H9 (cell line): ENCODE measurements around the gene APBB2. TPM values are rescaled to one million over a fixed set of nuclear protein-coding genes. Genes with fewer than 3 reads are reported as not detected.

Experiments
- DNase-seq: peaks from one replicate; pipeline ENCODE4 v3.0.0-alpha.2; 2017
- H2AFZ ChIP-seq: one replicate; pipeline ENCODE4 v1.6.1; 2013; ENCODE audit warnings: mild to moderate bottlenecking, low read length, control low read depth, moderate library complexity
- H2AK5ac ChIP-seq: 2 replicates; pipeline ENCODE4 v1.6.1; 2013; ENCODE audit warnings: low read length, control low read depth, mixed read lengths; ENCODE audit not compliant: insufficient read length
- H2BK120ac ChIP-seq: one replicate; pipeline ENCODE4 v1.6.1; 2013; ENCODE audit warnings: low read depth, mild to moderate bottlenecking, low read length, control low read depth, inconsistent platforms; ENCODE audit not compliant: poor library complexity, severe bottlenecking
- H2BK12ac ChIP-seq: 2 replicates; pipeline ENCODE4 v1.6.1; 2013; ENCODE audit warnings: low read length, control low read depth, mixed read lengths, low read depth; ENCODE audit not compliant: insufficient read length
- H2BK15ac ChIP-seq: 2 replicates; pipeline ENCODE4 v1.6.1; 2013; ENCODE audit warnings: low read depth, low read length, control low read depth
- H2BK20ac ChIP-seq: one replicate; pipeline ENCODE4 v1.6.1; 2013; ENCODE audit warnings: low read depth, mild to moderate bottlenecking, low read length, control low read depth, inconsistent platforms; ENCODE audit not compliant: poor library complexity, severe bottlenecking
- H2BK5ac ChIP-seq: 2 replicates; pipeline ENCODE4 v1.6.1; 2013; ENCODE audit warnings: low read length, control low read depth, mixed read lengths; ENCODE audit not compliant: insufficient read length
- H3K14ac ChIP-seq: 2 replicates; pipeline ENCODE4 v1.6.1; 2013; ENCODE audit warnings: low read length, control low read depth; ENCODE audit not compliant: insufficient read depth
- H3K18ac ChIP-seq: 2 replicates; pipeline ENCODE4 v1.6.1; 2013; ENCODE audit warnings: low read depth, mild to moderate bottlenecking, mixed read lengths, low read length, control low read depth; ENCODE audit not compliant: insufficient read length
- H3K23ac ChIP-seq: 2 replicates; pipeline ENCODE4 v1.6.1; 2013; ENCODE audit warnings: low read length, control low read depth, mixed read lengths, low read depth; ENCODE audit not compliant: insufficient read length
- H3K23me2 ChIP-seq: 2 replicates; pipeline ENCODE4 v1.6.1; 2013; ENCODE audit warnings: low read depth, mild to moderate bottlenecking, mixed read lengths, low read length, control low read depth; ENCODE audit not compliant: insufficient read length, poor library complexity, severe bottlenecking
- H3K27ac ChIP-seq: 2 replicates; pipeline ENCODE4 v1.5.1; 2013; ENCODE audit warnings: low read length, control low read depth, mixed read lengths, low read depth; ENCODE audit not compliant: insufficient read length
- H3K27me3 ChIP-seq: 2 replicates; pipeline ENCODE4 v1.6.1; 2013; ENCODE audit warnings: low read length, control low read depth, inconsistent platforms; ENCODE audit not compliant: insufficient read depth
- H3K4ac ChIP-seq: 2 replicates; pipeline ENCODE4 v1.6.1; 2013; ENCODE audit warnings: low read depth, mild to moderate bottlenecking, control low read depth, inconsistent platforms, low read length, moderate library complexity
- H3K4me1 ChIP-seq: 2 replicates; pipeline ENCODE4 v1.6.1; 2013; ENCODE audit warnings: low read length, control low read depth, inconsistent platforms; ENCODE audit not compliant: insufficient read depth
- H3K4me2 ChIP-seq: 2 replicates; pipeline ENCODE4 v1.6.1; 2013; ENCODE audit warnings: low read length, control low read depth, mixed read lengths; ENCODE audit not compliant: insufficient read length, insufficient read depth
- H3K56ac ChIP-seq: 2 replicates; pipeline ENCODE4 v1.6.1; 2013; ENCODE audit warnings: low read depth, mild to moderate bottlenecking, mixed read lengths, low read length, control low read depth; ENCODE audit not compliant: insufficient read length
- H3K79me1 ChIP-seq: 2 replicates; pipeline ENCODE4 v1.6.1; 2013; ENCODE audit warnings: low read depth, mild to moderate bottlenecking, moderate library complexity, low read length, control low read depth, inconsistent platforms; ENCODE audit not compliant: insufficient read depth, poor library complexity, severe bottlenecking
- H3K79me2 ChIP-seq: 2 replicates; pipeline ENCODE4 v1.6.1; 2013; ENCODE audit warnings: low read length, control low read depth, inconsistent platforms; ENCODE audit not compliant: insufficient read depth
- H3K9ac ChIP-seq: 2 replicates; pipeline ENCODE4 v1.6.1; 2013; ENCODE audit warnings: low read length, control low read depth, mixed read lengths; ENCODE audit not compliant: insufficient read length; ENCODE audit errors: extremely low read depth
- H3K9me3 ChIP-seq: one replicate; pipeline ENCODE4 v1.6.1; 2013; ENCODE audit warnings: low read depth, low read length, inconsistent platforms; ENCODE audit not compliant: control insufficient read depth
- H3T11ph ChIP-seq: one replicate; pipeline ENCODE4 v1.6.1; 2013; ENCODE audit warnings: mild to moderate bottlenecking, low read length, control low read depth, inconsistent platforms
- H4K20me1 ChIP-seq: one replicate; pipeline ENCODE4 v1.6.1; 2013; ENCODE audit not compliant: control insufficient read depth, insufficient read length, insufficient read depth
- H4K5ac ChIP-seq: 2 replicates; pipeline ENCODE4 v1.6.1; 2013; ENCODE audit warnings: low read depth, mild to moderate bottlenecking, mixed read lengths, low read length, control low read depth; ENCODE audit not compliant: insufficient read length
- H4K8ac ChIP-seq: replicated peaks from 2 replicates; pipeline ENCODE4 v1.6.1; 2013; ENCODE audit warnings: low read length, control low read depth, mixed read lengths, low read depth; ENCODE audit not compliant: insufficient read length
- H4K91ac ChIP-seq: 2 replicates; pipeline ENCODE4 v1.6.1; 2013; ENCODE audit warnings: low read depth, mild to moderate bottlenecking, moderate library complexity, mixed read lengths, low read length, control low read depth; ENCODE audit not compliant: insufficient read length
- H3K27ac Mint-ChIP-seq, 3 experiments: 2 replicates in 2 of 3; 3 replicates in 1 of 3; pipeline ENCODE4 v1.8.0; 2020 to 2021; ENCODE audit warnings: mixed read lengths in 3 of 3, mild to moderate bottlenecking in 1 of 3, moderate library complexity in 1 of 3
- H3K27me3 Mint-ChIP-seq: 2 replicates; pipeline ENCODE4 v1.8.0; 2021; ENCODE audit warnings: low read depth, mild to moderate bottlenecking, moderate library complexity, mixed read lengths
- H3K36me3 Mint-ChIP-seq, 3 experiments: 2 replicates in 2 of 3; 3 replicates in 1 of 3; pipeline ENCODE4 v1.8.0; 2020 to 2021; ENCODE audit warnings: low read depth in 3 of 3, mixed read lengths in 3 of 3; ENCODE audit not compliant: insufficient read depth in 1 of 3
- H3K4me1 Mint-ChIP-seq, 2 experiments: 2 replicates each; pipeline ENCODE4 v1.8.0; 2020; ENCODE audit warnings: mixed read lengths in 2 of 2
- H3K4me3 Mint-ChIP-seq, 2 experiments: 2 replicates in 1 of 2; 3 replicates in 1 of 2; pipeline ENCODE4 v1.8.0; 2020 to 2021; ENCODE audit warnings: mild to moderate bottlenecking in 2 of 2, mixed read lengths in 2 of 2, moderate library complexity in 1 of 2
- H3K9me3 Mint-ChIP-seq, 2 experiments: 2 replicates in 1 of 2; 3 replicates in 1 of 2; pipeline ENCODE4 v1.8.0; 2020; ENCODE audit warnings: mild to moderate bottlenecking in 2 of 2, mixed read lengths in 2 of 2, moderate library complexity in 1 of 2
- CTCF ChIP-seq: fragments of 200-600 bp; sonication (generic); conservative IDR thresholded peaks from 3 replicates; pipeline ENCODE4 v1.8.0; 2021; ENCODE audit warnings: antibody characterized with exemption, mild to moderate bottlenecking
- WGBS: extraction: QIAGEN DNeasy Blood & Tissue Kit; methylation state at CpG from one replicate; pipeline ENCODE4 v1.1.7; 2013; ENCODE audit warnings: missing lambda C conversion rate, low lambda C conversion rate, mixed read lengths; ENCODE audit not compliant: insufficient read length; ENCODE audit errors: extremely low coverage; 5-methylcytosine and 5-hydroxymethylcytosine counted together
- total RNA-seq: library from RNA; stranded (reverse); gene quantifications from 2 replicates; pipeline ENCODE4 v1.2.1, GENCODE V29; 2021

The APBB2 gene
- total RNA-seq, 1 experiment from 2014 or later, result 39.6 TPM

DNA sequence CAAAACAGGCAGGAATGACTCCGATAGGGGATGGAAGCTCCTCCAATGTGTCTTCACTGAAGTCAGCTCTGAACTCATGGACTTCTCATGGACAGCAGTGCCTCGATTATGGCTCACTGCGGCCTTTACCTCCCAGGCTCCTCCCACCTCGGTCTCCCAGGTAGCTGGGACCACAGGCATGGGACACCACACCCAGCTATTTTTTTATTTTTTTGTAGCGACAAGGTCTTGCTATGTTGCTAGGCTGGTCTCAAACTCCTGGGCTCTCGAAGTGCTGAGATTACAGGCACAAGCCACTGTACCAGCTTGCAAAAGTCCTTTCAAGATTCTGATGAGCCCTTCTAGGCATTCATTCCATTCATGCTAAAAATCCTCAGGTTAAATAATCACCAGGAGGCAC lies 283.1 kb downstream of the APBB2 start:
- no peak overlapping the region for H2BK12ac ChIP-seq
- Mint-ChIP-seq H3K36me3 (no peaks in the 10 kb centered on the region), H3K4me1 (peaks cover 52 to 58% of the 10 kb centered on the region in 2 experiments), H3K27me3 (no peaks in the 10 kb centered on the region), H3K27ac (peak overlapping the region; percentile 30 to 63 (median 59); a peak in 2 of 7 replicates), H3K9me3 (no peaks in the 10 kb centered on the region), H3K4me3 (no peak overlapping the region)
- no peak for DNase-seq
- no peak overlapping the region for H2BK20ac ChIP-seq
- no peak overlapping the region for H4K91ac ChIP-seq
- no peaks in the 10 kb centered on the region for H4K20me1 ChIP-seq
- H3K23ac ChIP-seq, result no peak overlapping the region
- no peak overlapping the region for H2BK15ac ChIP-seq
- no peak overlapping the region for H3K9ac ChIP-seq
- H3K79me2 ChIP-seq, result no peaks in the 10 kb centered on the region
- TF ChIP-seq CTCF, result no peak
- H2AFZ ChIP-seq, result no peak overlapping the region
- H3K14ac ChIP-seq, result no peak overlapping the region
- H3T11ph ChIP-seq, result no peak overlapping the region
- no peak overlapping the region for H2BK5ac ChIP-seq
- no CpG with 5 or more reads among the region's 6 CpGs for WGBS
- H3K79me1 ChIP-seq, result no peaks in the 10 kb centered on the region
- H3K9me3 ChIP-seq, result no peaks in the 10 kb centered on the region
- no peak overlapping the region for H3K4ac ChIP-seq
- H3K27ac ChIP-seq, result no peak overlapping the region
- no peak overlapping the region for H2AK5ac ChIP-seq
- no peak overlapping the region for H3K56ac ChIP-seq
- no peak overlapping the region for H3K4me2 ChIP-seq
- no peak overlapping the region for H2BK120ac ChIP-seq
- no peaks in the 10 kb centered on the region for H3K27me3 ChIP-seq
- no peaks in the 10 kb centered on the region for H3K23me2 ChIP-seq
- H4K8ac ChIP-seq, result no peak overlapping the region
- 0 out of 2 replicates have a peak, but pooled peaks cover 3% of the 10 kb centered on the region for H3K4me1 ChIP-seq
- no peak overlapping the region for H4K5ac ChIP-seq
- no peak overlapping the region for H3K18ac ChIP-seq
